PC-3 (cell line): ENCODE data around the gene ALS2CL.

Experiments
- EZH2 ChIP-seq: fragments of 300-600 bp; sonication (generic); IDR thresholded peaks from one replicate; pipeline ENCODE4 v1.6.1; 2017; ENCODE audit warnings: antibody characterized with exemption, mild to moderate bottlenecking, low read length; ENCODE audit not compliant: unreplicated experiment
- TF ChIP-seq, protein P1 (sequence below): fragments of 300-600 bp; sonication (generic); conservative IDR thresholded peaks from 2 replicates; pipeline ENCODE4 v1.5.1; 2017; ENCODE audit warnings: antibody characterized with exemption, low read depth, mild to moderate bottlenecking, low read length

- TF ChIP-seq, protein P1, sequence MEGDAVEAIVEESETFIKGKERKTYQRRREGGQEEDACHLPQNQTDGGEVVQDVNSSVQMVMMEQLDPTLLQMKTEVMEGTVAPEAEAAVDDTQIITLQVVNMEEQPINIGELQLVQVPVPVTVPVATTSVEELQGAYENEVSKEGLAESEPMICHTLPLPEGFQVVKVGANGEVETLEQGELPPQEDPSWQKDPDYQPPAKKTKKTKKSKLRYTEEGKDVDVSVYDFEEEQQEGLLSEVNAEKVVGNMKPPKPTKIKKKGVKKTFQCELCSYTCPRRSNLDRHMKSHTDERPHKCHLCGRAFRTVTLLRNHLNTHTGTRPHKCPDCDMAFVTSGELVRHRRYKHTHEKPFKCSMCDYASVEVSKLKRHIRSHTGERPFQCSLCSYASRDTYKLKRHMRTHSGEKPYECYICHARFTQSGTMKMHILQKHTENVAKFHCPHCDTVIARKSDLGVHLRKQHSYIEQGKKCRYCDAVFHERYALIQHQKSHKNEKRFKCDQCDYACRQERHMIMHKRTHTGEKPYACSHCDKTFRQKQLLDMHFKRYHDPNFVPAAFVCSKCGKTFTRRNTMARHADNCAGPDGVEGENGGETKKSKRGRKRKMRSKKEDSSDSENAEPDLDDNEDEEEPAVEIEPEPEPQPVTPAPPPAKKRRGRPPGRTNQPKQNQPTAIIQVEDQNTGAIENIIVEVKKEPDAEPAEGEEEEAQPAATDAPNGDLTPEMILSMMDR = no peak
- no peak for TF ChIP-seq EZH2
These were observed 27.0 kb downstream of the ALS2CL start for GRCh38 chr3:46666453-46666845.
